Breast epithelium (tissue), 4 donors: ENCODE results near the gene HOXD13. TPM values are rescaled to one million over a fixed set of nuclear protein-coding genes. Genes with fewer than 3 reads are reported as not detected.

Experiments
- DNase-seq, 2 donors: peaks; one replicate each; pipeline ENCODE4 v3.0.0-alpha.2; 2019; ENCODE audit warnings: low spot score in 2 of 2
- H3K27ac ChIP-seq, 2 donors: fragments of 200-600 bp; sonication (generic) in 1 of 2; one replicate each; pipeline ENCODE4 v1.5.1; 2016 to 2019; ENCODE audit warnings: mild to moderate bottlenecking in 1 of 2
- H3K27me3 ChIP-seq, 2 donors: fragments of 200-600 bp; sonication (generic) in 1 of 2; one replicate each; pipeline versions ENCODE4 v1.5.1 to v1.6.0; 2017 to 2019; ENCODE audit warnings: control low read depth in 1 of 2, mild to moderate bottlenecking in 1 of 2
- H3K36me3 ChIP-seq: fragments of 200-600 bp; one replicate; pipeline ENCODE4 v1.5.1; 2019
- H3K4me1 ChIP-seq, 2 donors: fragments of 200-600 bp; sonication (generic); one replicate each; pipeline ENCODE4 v1.5.1; 2016 to 2019; ENCODE audit warnings: control low read depth in 1 of 2
- H3K4me3 ChIP-seq, 3 donors: fragments of 200-600 bp; sonication (generic); 1 replicate in 2 of 3; 2 replicates in 1 of 3; pipeline ENCODE4 v1.5.1; 2016 to 2019; ENCODE audit warnings: mild to moderate bottlenecking in 3 of 3, moderate library complexity in 2 of 3
- H3K9me3 ChIP-seq, 2 donors: fragments of 200-600 bp; sonication (generic) in 1 of 2; one replicate each; pipeline ENCODE4 v1.5.1; 2016 to 2019; ENCODE audit warnings: control low read depth in 1 of 2
- POLR2A ChIP-seq: fragments of 450-650 bp; IDR thresholded peaks from one replicate; pipeline ENCODE4 v1.6.1; 2016; ENCODE audit warnings: antibody characterized with exemption, mild to moderate bottlenecking, moderate library complexity
- POLR2AphosphoS5 ChIP-seq, 3 donors: sonication (generic); formaldehyde crosslinking; IDR thresholded peaks; one replicate each; pipeline ENCODE4 v1.6.1; 2017; ENCODE audit warnings: antibody characterized with exemption in 3 of 3
- intact Hi-C: fragments of 100-400 bp; cut with DNase I; formaldehyde crosslinking; loops from one replicate; pipeline ENCODE4 v1.15.1; 2023; ENCODE audit warnings: low total_unique reads
- total RNA-seq, 3 donors: library from RNA; depleted of rRNA; stranded (reverse); fragments of >200 nt; gene quantifications; one replicate each; pipeline ENCODE4 v1.1.0, GENCODE V29; 2016
- TF ChIP-seq, protein P1 (sequence below), 3 donors: fragments of 450-650 bp; IDR thresholded peaks; one replicate each; pipeline ENCODE4 v1.5.1; 2016 to 2017; ENCODE audit warnings: antibody characterized with exemption in 3 of 3, mild to moderate bottlenecking in 3 of 3, moderate library complexity in 3 of 3

HOXD13 gene
- total RNA-seq, 3 donors from 2014 or later: not detected

DNA sequence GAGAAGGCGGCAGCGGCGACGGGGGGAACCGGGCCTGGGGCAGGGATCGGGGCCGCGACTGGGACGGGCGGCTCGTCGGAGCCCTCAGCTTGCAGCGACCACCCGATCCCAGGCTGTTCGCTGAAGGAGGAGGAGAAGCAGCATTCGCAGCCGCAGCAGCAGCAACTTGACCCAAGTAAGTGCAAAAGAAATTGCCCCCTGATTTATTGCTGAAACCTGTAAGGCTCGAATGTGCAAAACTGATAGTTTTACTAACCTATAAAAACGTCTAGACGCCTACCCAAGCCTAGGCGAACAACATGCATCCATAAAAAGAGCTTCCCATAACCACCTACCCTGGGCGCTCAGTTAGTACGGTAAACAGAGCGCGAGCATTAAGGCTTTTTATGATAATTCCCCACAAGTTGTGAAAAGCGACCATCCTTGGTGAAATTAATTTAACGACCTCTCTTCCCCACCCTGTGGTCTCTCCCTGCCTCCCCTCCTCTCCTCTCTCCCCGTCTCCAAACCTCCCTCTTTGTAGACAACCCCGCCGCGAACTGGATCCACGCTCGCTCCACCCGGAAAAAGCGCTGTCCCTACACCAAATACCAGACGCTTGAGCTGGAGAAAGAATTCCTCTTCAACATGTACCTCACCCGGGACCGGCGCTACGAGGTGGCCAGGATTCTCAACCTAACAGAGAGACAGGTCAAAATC, 31.0 kb downstream of the HOXD13 start:
- Histone ChIP-seq H3K27me3 (peaks cover 0 to 88% of the 10 kb centered on the region in 2 donors), H3K4me3 (peak overlapping the region; percentile 54 to 64 (median 62)), H3K4me1 (no peaks in the 10 kb centered on the region), H3K36me3 (no peaks in the 10 kb centered on the region), H3K27ac (peak overlapping the region; percentile 61 to 89), H3K9me3 (no peaks in the 10 kb centered on the region)
- intact Hi-C loops: no loop called here
- TF ChIP-seq, protein P1, sequence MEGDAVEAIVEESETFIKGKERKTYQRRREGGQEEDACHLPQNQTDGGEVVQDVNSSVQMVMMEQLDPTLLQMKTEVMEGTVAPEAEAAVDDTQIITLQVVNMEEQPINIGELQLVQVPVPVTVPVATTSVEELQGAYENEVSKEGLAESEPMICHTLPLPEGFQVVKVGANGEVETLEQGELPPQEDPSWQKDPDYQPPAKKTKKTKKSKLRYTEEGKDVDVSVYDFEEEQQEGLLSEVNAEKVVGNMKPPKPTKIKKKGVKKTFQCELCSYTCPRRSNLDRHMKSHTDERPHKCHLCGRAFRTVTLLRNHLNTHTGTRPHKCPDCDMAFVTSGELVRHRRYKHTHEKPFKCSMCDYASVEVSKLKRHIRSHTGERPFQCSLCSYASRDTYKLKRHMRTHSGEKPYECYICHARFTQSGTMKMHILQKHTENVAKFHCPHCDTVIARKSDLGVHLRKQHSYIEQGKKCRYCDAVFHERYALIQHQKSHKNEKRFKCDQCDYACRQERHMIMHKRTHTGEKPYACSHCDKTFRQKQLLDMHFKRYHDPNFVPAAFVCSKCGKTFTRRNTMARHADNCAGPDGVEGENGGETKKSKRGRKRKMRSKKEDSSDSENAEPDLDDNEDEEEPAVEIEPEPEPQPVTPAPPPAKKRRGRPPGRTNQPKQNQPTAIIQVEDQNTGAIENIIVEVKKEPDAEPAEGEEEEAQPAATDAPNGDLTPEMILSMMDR (IDR thresholded peaks at IDR 0.05): no peak
- peak in 1 of 2 donors; percentile 45 for DNase-seq

GRCh38 chr2:176124110-176124946, 31.8 kb downstream of the HOXD13 start:
- TF ChIP-seq, protein P1 (IDR thresholded peaks at IDR 0.05): no peak
- TF ChIP-seq POLR2AphosphoS5 (IDR thresholded peaks at IDR 0.05) (no peak), POLR2A (no peak)
- Histone ChIP-seq H3K36me3 (no peaks in the 10 kb centered on the region), H3K4me1 (no peaks in the 10 kb centered on the region), H3K27ac (peak overlapping the region in 1 of 2 donors; percentile 81), H3K9me3 (peaks cover 0 to 2% of the 10 kb centered on the region in 2 donors), H3K27me3 (peaks cover 4 to 88% of the 10 kb centered on the region in 2 donors), H3K4me3 (peak overlapping the region; percentile 54 to 64 (median 62))
- DNase-seq: no peak
- intact Hi-C loops: no loop called here

DNA sequence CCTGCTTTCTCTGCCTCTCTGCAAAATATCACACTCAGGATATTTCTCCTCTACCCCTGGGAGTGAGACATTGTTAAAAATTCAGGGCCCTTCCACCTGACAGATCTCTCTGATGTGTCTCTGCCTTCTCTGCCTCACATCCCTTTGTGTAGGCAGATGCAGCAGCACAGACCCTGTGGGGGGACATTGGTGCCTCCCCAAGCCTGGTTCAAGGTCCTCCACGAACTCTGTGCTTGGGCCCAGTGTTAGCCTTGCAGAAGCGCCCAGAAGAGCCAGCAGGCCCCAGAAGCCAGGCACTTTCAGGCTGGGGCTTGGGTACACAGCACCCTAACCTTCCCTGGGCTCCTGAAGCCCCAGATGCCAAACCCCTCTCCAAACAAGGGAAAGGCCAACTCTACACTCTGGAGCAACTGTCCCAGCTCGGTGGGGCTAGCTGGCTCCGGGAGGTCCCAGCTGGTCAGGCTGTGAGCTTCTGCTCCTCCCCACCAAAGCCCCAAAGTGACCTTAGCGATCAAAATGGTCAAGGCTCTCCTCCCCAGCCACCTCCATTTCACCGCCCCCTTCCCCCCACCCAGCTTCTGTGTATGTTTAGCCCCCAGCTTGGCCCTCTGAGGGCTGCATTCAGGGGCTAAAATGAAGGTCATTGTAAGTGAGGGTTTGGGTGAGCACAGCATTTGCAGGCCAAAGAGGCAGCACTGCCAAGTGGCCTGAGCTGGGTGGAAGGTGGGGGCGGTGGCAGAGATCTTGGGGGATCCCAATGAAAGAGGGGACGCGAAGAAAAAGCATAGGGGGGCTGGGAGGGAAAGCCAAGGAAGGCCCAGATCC, 32.6 kb downstream of the HOXD13 start:
- Histone ChIP-seq H3K36me3 (no peaks in the 10 kb centered on the region), H3K27ac (peak overlapping the region in 1 of 2 donors; percentile 81), H3K9me3 (peaks cover 0 to 3% of the 10 kb centered on the region in 2 donors), H3K27me3 (peaks cover 5 to 86% of the 10 kb centered on the region in 2 donors), H3K4me1 (no peaks in the 10 kb centered on the region), H3K4me3 (peak overlapping the region in 2 of 3 donors; percentile 54)
- intact Hi-C loops: no loop called here
- no peak for TF ChIP-seq POLR2A
- TF ChIP-seq, protein P1 (IDR thresholded peaks at IDR 0.05): no peak
- no peak for TF ChIP-seq POLR2AphosphoS5 (IDR thresholded peaks at IDR 0.05)
- DNase-seq: no peak

DNA sequence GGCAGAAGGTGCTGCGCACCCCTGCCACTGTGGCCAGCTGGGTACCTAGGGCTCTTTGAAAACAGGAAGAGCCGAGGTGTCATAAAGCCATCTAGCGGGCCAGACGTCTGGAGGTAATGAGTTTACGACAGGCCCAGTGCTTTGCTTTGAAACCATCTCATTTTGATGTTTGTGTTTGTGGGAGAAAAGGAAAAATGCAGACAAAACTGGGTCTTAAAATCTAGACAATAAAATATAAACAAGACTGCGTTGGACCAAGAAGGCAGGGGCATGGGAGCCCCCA, 33.2 kb downstream of the HOXD13 start:
- no peak for DNase-seq
- TF ChIP-seq, protein P1 (IDR thresholded peaks at IDR 0.05): no peak
- TF ChIP-seq POLR2A: no peak
- TF ChIP-seq POLR2AphosphoS5 (IDR thresholded peaks at IDR 0.05): no peak
- peaks cover 5 to 86% of the 10 kb centered on the region in 2 donors for H3K27me3 ChIP-seq
- peaks cover 0 to 3% of the 10 kb centered on the region in 2 donors for H3K9me3 ChIP-seq
- H3K36me3 ChIP-seq: no peaks in the 10 kb centered on the region
- peak overlapping the region in 1 of 2 donors; percentile 74 for H3K27ac ChIP-seq
- H3K4me3 ChIP-seq: peak overlapping the region in 1 of 3 donors; percentile 54
- no peaks in the 10 kb centered on the region for H3K4me1 ChIP-seq
- intact Hi-C loops: no loop called here
